Measurements from ENCODE around the gene PSMG3.
A peak's percentile ranks its signal among the peaks of the same experiment; 100 is the strongest.

Gene PSMG3

DNA sequence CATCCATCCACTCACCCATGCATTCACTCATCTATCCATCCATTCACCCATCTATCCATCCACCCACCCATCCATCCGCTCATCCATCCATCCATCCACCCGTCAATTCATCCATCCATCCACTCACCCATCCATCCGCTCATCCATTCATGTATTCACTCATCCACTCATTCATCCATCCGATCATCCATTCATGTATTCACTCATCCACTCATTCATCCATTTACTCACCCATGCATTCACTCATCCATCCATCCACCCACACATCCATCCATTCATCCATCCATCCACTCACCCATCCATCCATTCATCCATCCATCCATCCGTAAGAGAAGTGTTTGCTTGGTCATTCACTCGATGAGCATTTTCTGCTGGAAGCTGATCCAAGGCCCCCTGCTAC, 8.7 kb upstream of the PSMG3 start:
- Histone ChIP-seq H3K9ac (ENCODE audit: insufficient read length, low read depth) (no peak overlapping the region), H3K36me3 (ENCODE audit: insufficient read depth, insufficient read length, low read length) (no peaks in the 10 kb centered on the region), H3K27me3 (ENCODE audit: insufficient read depth, insufficient read length) (no peaks in the 10 kb centered on the region), H3K4me1 (ENCODE audit: insufficient read depth, insufficient read length) (peaks cover 11% of the 10 kb centered on the region), H3K4me3 (ENCODE audit: insufficient read length, low read depth) (no peak overlapping the region), H3K9me3 (ENCODE audit: insufficient read depth, low read length) (peaks cover 5% of the 10 kb centered on the region; the same call in 1 of the 2 replicates)
- no peak for DNase-seq (ENCODE audit: low read depth, low spot score)
- TF ChIP-seq YY1 (IDR thresholded peaks at IDR 0.05; ENCODE audit: insufficient read depth, insufficient read length) (no peak), SUZ12 (IDR thresholded peaks at IDR 0.05; ENCODE audit: extremely low read depth, insufficient read depth, insufficient read length) (no peak), ZNF274 (IDR thresholded peaks at IDR 0.05; ENCODE audit: low read depth, low read length) (no peak)

DNA sequence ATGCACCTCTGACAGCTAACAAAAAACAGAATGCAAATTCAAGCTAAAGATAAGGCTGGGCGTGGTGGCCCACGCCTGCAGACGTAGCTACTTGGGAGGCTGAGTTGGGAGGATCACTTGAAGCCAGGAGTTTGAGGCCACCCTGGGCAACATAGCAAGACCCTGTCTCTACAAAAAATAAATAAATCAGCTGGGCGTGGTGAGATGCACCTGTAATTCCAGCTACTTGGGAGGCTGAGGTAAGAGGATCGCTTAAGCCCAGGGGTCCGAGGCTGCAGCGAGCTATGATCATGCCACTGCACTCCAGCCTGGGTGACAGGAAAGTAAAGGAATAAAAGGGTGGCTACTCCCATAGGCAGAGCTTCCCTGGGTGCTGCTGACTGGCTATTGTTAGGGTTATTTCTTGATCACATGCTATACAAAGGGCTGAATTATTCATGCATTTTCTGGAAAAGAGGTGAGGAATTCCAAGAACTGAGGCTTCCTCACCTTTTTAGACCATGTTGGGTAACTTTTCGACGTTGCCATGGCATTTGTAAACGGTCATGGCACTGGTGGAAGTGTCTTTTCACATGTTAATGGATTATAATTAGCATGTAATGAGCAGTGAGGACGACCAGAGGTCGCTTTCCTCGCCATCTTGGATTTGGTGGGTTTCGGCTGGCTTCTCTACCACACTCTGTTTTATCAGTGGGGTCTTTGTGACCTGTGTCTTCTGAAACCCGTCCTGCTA, 6.9 kb upstream of the PSMG3 start:
- H3K27me3 ChIP-seq (ENCODE audit: insufficient read depth, insufficient read length), result no peaks in the 10 kb centered on the region
- H3K4me3 ChIP-seq (ENCODE audit: insufficient read length, low read depth), result no peak overlapping the region
- no peak overlapping the region for H3K9ac ChIP-seq (ENCODE audit: insufficient read length, low read depth)
- peaks cover 11% of the 10 kb centered on the region for H3K4me1 ChIP-seq (ENCODE audit: insufficient read depth, insufficient read length)
- H3K36me3 ChIP-seq (ENCODE audit: insufficient read depth, insufficient read length, low read length), result peaks cover 3% of the 10 kb centered on the region
- peak; percentile 98 for DNase-seq (ENCODE audit: low read depth, low spot score)
- peaks cover 5% of the 10 kb centered on the region; the same call in 1 of the 2 replicates for H3K9me3 ChIP-seq (ENCODE audit: insufficient read depth, low read length)
- TF ChIP-seq YY1 (IDR thresholded peaks at IDR 0.05; ENCODE audit: insufficient read depth, insufficient read length), result peak; percentile 54
- no peak for TF ChIP-seq SUZ12 (IDR thresholded peaks at IDR 0.05; ENCODE audit: extremely low read depth, insufficient read depth, insufficient read length)

DNA sequence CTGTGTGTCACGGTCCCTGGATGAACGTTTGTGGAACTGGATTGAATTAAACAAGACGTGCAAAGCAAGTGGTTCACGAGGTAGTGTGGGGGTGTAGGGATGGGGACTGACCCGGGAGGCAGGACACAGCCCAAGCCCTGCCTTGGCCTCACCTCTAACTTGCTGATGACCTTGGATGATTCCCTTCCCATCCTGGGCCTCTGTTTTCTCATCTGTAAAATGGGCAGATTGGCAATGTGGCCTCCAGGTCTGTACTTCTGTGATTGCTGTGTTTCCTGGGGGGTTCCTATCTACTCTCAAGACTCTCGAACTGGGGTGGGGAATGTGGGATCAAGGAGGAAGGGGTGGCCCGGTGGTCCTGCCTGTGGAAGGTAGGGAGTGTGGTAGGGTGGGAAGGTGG, 6.0 kb upstream of the PSMG3 start:
- H3K4me3 ChIP-seq (ENCODE audit: insufficient read length, low read depth), result no peak overlapping the region
- H3K4me1 ChIP-seq (ENCODE audit: insufficient read depth, insufficient read length), result peaks cover 11% of the 10 kb centered on the region
- no peak for DNase-seq (ENCODE audit: low read depth, low spot score)
- TF ChIP-seq ZNF274 (IDR thresholded peaks at IDR 0.05; ENCODE audit: low read depth, low read length) (no peak), YY1 (IDR thresholded peaks at IDR 0.05; ENCODE audit: insufficient read depth, insufficient read length) (no peak), SUZ12 (IDR thresholded peaks at IDR 0.05; ENCODE audit: extremely low read depth, insufficient read depth, insufficient read length) (no peak)
- peaks cover 5% of the 10 kb centered on the region; the same call in 1 of the 2 replicates for H3K9me3 ChIP-seq (ENCODE audit: insufficient read depth, low read length)
- H3K27me3 ChIP-seq (ENCODE audit: insufficient read depth, insufficient read length), result no peaks in the 10 kb centered on the region
- H3K36me3 ChIP-seq (ENCODE audit: insufficient read depth, insufficient read length, low read length), result peaks cover 3% of the 10 kb centered on the region
- H3K9ac ChIP-seq (ENCODE audit: insufficient read length, low read depth), result peak overlapping the region; percentile 3

DNA sequence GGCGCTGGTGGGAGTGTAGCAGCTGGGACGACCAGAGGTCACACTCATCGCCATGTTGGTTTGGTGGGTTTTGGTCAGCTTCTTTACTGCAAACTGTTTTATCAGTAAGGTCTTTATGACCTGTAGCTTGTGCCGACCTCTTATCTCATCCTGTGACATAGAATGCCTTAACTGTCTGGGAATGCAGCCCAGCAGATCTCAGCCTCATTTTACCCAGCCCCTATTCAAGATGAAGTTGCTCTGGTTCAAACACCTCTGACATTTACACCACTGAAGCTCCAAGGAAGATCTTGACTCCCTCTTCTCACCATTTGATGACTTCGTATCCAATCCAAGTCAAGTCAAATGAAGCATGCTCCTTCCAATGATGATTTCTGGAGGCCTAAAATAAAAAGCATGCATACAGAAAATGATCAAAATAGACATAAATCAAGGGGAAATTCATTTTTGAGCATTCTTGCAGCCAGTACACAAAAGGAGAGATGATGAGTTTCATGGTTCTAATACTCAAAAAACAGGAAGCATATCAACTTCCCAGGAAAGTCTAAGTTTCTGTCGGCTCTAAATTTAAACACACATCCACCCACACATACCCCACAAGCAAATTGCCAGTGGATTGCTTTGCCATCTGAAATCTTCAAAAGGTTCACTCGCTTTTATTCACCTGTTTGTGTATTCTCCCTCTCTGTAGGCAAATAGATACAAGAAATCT, 2.4 kb upstream of the PSMG3 start:
- H3K4me1 ChIP-seq (ENCODE audit: insufficient read depth, insufficient read length), result peaks cover 14% of the 10 kb centered on the region
- H3K27me3 ChIP-seq (ENCODE audit: insufficient read depth, insufficient read length), result no peaks in the 10 kb centered on the region
- DNase-seq (ENCODE audit: low read depth, low spot score), result no peak
- H3K9ac ChIP-seq (ENCODE audit: insufficient read length, low read depth), result no peak overlapping the region
- H3K9me3 ChIP-seq (ENCODE audit: insufficient read depth, low read length), result peaks cover under 1% of the 10 kb centered on the region; the same call in 1 of the 2 replicates
- peaks cover 12% of the 10 kb centered on the region for H3K36me3 ChIP-seq (ENCODE audit: insufficient read depth, insufficient read length, low read length)
- H3K4me3 ChIP-seq (ENCODE audit: insufficient read length, low read depth), result no peak overlapping the region
- TF ChIP-seq ZNF274 (IDR thresholded peaks at IDR 0.05; ENCODE audit: low read depth, low read length) (no peak), YY1 (IDR thresholded peaks at IDR 0.05; ENCODE audit: insufficient read depth, insufficient read length) (no peak), SUZ12 (IDR thresholded peaks at IDR 0.05; ENCODE audit: extremely low read depth, insufficient read depth, insufficient read length) (no peak)

DNA sequence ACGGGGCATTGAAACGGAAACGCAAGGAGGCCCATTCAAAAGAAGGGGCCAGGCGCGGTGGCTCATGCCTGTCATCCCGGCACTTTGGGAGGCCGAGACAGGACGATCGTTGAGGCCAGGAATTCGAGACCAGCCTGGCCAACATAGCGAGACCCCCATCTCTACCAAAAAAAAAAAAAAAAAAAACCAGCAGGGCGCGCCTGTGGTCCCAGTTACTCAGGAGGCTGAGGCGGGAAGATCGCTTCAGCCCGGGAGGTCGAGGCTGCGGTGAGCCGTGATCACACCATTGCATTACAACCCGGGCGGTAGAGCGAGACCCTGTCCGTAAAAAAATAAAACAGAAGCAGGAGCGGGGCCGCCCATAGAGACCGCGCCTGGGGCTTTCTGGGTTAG, 396 bp downstream of the PSMG3 start:
- peaks cover 39% of the 10 kb centered on the region for H3K36me3 ChIP-seq (ENCODE audit: insufficient read depth, insufficient read length, low read length)
- no peak for DNase-seq (ENCODE audit: low read depth, low spot score)
- H3K4me1 ChIP-seq (ENCODE audit: insufficient read depth, insufficient read length), result peaks cover 16% of the 10 kb centered on the region
- TF ChIP-seq ZNF274 (IDR thresholded peaks at IDR 0.05; ENCODE audit: low read depth, low read length) (no peak), YY1 (IDR thresholded peaks at IDR 0.05; ENCODE audit: insufficient read depth, insufficient read length) (no peak), SUZ12 (IDR thresholded peaks at IDR 0.05; ENCODE audit: extremely low read depth, insufficient read depth, insufficient read length) (no peak)
- H3K4me3 ChIP-seq (ENCODE audit: insufficient read length, low read depth), result peak overlapping the region; percentile 93
- peak overlapping the region; percentile 95 for H3K9ac ChIP-seq (ENCODE audit: insufficient read length, low read depth)
- H3K27me3 ChIP-seq (ENCODE audit: insufficient read depth, insufficient read length), result no peaks in the 10 kb centered on the region
- H3K9me3 ChIP-seq (ENCODE audit: insufficient read depth, low read length), result no peaks in the 10 kb centered on the region

DNA sequence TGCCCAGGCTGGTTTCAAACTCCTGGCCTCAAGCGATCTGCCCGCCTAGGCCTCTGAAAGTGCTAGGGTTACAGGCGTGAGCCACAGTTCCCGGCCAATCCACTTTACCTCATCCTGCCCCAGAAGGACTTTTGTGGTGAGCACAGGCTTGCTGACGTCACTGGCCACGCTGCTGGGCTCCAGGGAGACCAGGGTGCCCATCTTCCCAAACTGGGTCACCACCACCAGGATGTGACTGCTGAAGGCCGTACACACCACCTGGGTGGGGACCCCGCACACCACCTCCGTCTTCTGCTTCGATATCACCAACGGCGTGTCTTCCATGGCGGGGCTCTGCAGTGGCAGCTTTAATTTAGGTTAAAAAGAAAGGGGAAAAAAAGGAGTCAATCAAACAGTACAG, 816 bp downstream of the PSMG3 start:
- Histone ChIP-seq H3K36me3 (ENCODE audit: insufficient read depth, insufficient read length, low read length) (peaks cover 42% of the 10 kb centered on the region), H3K4me3 (ENCODE audit: insufficient read length, low read depth) (peak overlapping the region; percentile 93), H3K27me3 (ENCODE audit: insufficient read depth, insufficient read length) (no peaks in the 10 kb centered on the region), H3K4me1 (ENCODE audit: insufficient read depth, insufficient read length) (peaks cover 16% of the 10 kb centered on the region), H3K9ac (ENCODE audit: insufficient read length, low read depth) (peak overlapping the region; percentile 95), H3K9me3 (ENCODE audit: insufficient read depth, low read length) (no peaks in the 10 kb centered on the region)
- no peak for DNase-seq (ENCODE audit: low read depth, low spot score)
- no peak for TF ChIP-seq ZNF274 (IDR thresholded peaks at IDR 0.05; ENCODE audit: low read depth, low read length)
- no peak for TF ChIP-seq SUZ12 (IDR thresholded peaks at IDR 0.05; ENCODE audit: extremely low read depth, insufficient read depth, insufficient read length)
- TF ChIP-seq YY1 (IDR thresholded peaks at IDR 0.05; ENCODE audit: insufficient read depth, insufficient read length), result no peak

DNA sequence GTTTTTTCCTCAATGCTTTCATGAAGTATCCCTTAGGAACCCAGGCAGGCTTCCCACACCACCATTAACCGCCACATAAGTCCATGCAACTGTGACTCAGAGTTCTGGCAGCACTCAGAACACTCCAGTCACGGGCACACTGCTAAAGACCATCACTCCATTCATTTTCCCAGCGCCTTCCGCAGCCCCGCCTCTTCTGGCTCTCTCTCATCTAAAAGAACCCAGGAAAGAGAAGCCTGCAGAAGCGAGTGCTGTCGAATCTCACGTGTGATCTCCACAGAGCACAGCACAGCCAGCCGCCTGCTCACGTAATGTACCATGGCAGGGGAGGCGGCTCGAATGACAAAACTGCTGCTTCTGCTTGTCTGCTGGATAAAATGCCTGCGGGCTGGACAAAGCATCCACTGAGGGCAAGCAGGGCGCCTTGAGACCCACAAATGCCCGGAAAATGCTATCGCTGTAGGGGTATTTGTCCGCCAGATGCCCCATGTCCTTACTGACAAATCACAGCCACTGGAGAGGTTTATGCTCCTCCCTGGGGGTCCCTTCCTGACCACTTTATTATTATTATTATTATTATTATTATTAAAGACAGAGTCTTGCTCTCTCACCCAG, 1.8 kb downstream of the PSMG3 start:
- H3K9ac ChIP-seq (ENCODE audit: insufficient read length, low read depth), result peak overlapping the region; percentile 14
- peaks cover 42% of the 10 kb centered on the region for H3K36me3 ChIP-seq (ENCODE audit: insufficient read depth, insufficient read length, low read length)
- no peaks in the 10 kb centered on the region for H3K9me3 ChIP-seq (ENCODE audit: insufficient read depth, low read length)
- no peak for DNase-seq (ENCODE audit: low read depth, low spot score)
- H3K27me3 ChIP-seq (ENCODE audit: insufficient read depth, insufficient read length), result no peaks in the 10 kb centered on the region
- TF ChIP-seq YY1 (IDR thresholded peaks at IDR 0.05; ENCODE audit: insufficient read depth, insufficient read length) (no peak), ZNF274 (IDR thresholded peaks at IDR 0.05; ENCODE audit: low read depth, low read length) (no peak), SUZ12 (IDR thresholded peaks at IDR 0.05; ENCODE audit: extremely low read depth, insufficient read depth, insufficient read length) (no peak)
- no peak overlapping the region for H3K4me3 ChIP-seq (ENCODE audit: insufficient read length, low read depth)
- peaks cover 16% of the 10 kb centered on the region for H3K4me1 ChIP-seq (ENCODE audit: insufficient read depth, insufficient read length)

Data from NT2/D1 (cell line).